Common myeloid progenitor, CD34-positive (primary cell): ENCODE measurements around the gene TRIP10.
"Not testable (repeated sequence)": the region's sequence is repeated elsewhere in the genome, so short reads cannot be mapped to it uniquely, and the experiment has no call there.

Experiments
- CTCF ChIA-PET: fragments of 350-600 bp; sonication (Branson Sonifier 250); formaldehyde crosslinking; loops from one replicate; lab custom pipeline; 2021; ENCODE audit warnings: antibody characterized with exemption; lab: Charles Lee
- POLR2A ChIA-PET: fragments of 350-600 bp; sonication (Branson Sonifier 250); formaldehyde crosslinking; loops from one replicate; lab custom pipeline; 2021; ENCODE audit warnings: antibody characterized with exemption; lab: Charles Lee
- DNase-seq, 3 donors: peaks; one replicate each; pipeline versions ENCODE4 v3.0.0 to v3.0.0-alpha.2; 2013
- H3K27ac ChIP-seq, 2 experiments: 1 replicate in 1 of 2; 2 replicates in 1 of 2; pipeline ENCODE4 v1.7.0; 2013; ENCODE audit warnings: inconsistent platforms in 2 of 2, low read length in 2 of 2, mild to moderate bottlenecking in 2 of 2, low read depth in 1 of 2, moderate library complexity in 1 of 2; ENCODE audit not compliant: severe bottlenecking in 2 of 2, insufficient read depth in 1 of 2, poor library complexity in 1 of 2
- H3K27me3 ChIP-seq, 5 experiments: replicated peaks in 2 of 5; 1 replicate in 3 of 5; 2 replicates in 2 of 5; pipeline versions ENCODE4 v1.6.1 to v1.7.0; 2013; ENCODE audit warnings: low read length in 4 of 5, mild to moderate bottlenecking in 2 of 5, moderate library complexity in 2 of 5, inconsistent platforms in 1 of 5; ENCODE audit not compliant: insufficient read depth in 5 of 5, control insufficient read depth in 4 of 5
- H3K36me3 ChIP-seq, 4 experiments: 1 replicate in 2 of 4; 2 replicates in 2 of 4; pipeline versions ENCODE4 v1.6.1 to v1.7.0; 2013; ENCODE audit warnings: low read length in 3 of 4, control low read depth in 1 of 4, mild to moderate bottlenecking in 1 of 4; ENCODE audit not compliant: control insufficient read depth in 4 of 4, insufficient read depth in 4 of 4
- H3K4me1 ChIP-seq, 4 experiments: 1 replicate in 3 of 4; 2 replicates in 1 of 4; pipeline versions ENCODE4 v1.6.1 to v1.7.1; 2013; ENCODE audit warnings: low read length in 3 of 4, mild to moderate bottlenecking in 3 of 4, control low read depth in 1 of 4, inconsistent platforms in 1 of 4, moderate library complexity in 1 of 4; ENCODE audit not compliant: control insufficient read depth in 4 of 4, insufficient read depth in 4 of 4; ENCODE audit errors: control extremely low read depth in 1 of 4
- H3K4me3 ChIP-seq, 7 experiments: 1 replicate in 4 of 7; 2 replicates in 3 of 7; pipeline versions ENCODE4 v1.5.1 to v1.7.0; 2013; ENCODE audit warnings: mild to moderate bottlenecking in 7 of 7, low read length in 6 of 7, moderate library complexity in 6 of 7, inconsistent platforms in 2 of 7, low read depth in 2 of 7, control low read depth in 1 of 7; ENCODE audit not compliant: insufficient read depth in 4 of 7, control insufficient read depth in 1 of 7; ENCODE audit errors: extremely low read depth in 1 of 7
- H3K9me3 ChIP-seq, 5 experiments: 1 replicate in 4 of 5; 2 replicates in 1 of 5; pipeline versions ENCODE4 v1.6.1 to v1.7.1; 2013; ENCODE audit warnings: low read length in 4 of 5, mild to moderate bottlenecking in 2 of 5, inconsistent platforms in 1 of 5, low read depth in 1 of 5, moderate library complexity in 1 of 5; ENCODE audit not compliant: control insufficient read depth in 4 of 5, insufficient read depth in 2 of 5; ENCODE audit errors: control extremely low read depth in 1 of 5
- WGBS: methylation state at CpG from one replicate; pipeline ENCODE4 v1.1.5; 2013; ENCODE audit not compliant: insufficient coverage; 5-methylcytosine and 5-hydroxymethylcytosine counted together

TRIP10 gene

DNA sequence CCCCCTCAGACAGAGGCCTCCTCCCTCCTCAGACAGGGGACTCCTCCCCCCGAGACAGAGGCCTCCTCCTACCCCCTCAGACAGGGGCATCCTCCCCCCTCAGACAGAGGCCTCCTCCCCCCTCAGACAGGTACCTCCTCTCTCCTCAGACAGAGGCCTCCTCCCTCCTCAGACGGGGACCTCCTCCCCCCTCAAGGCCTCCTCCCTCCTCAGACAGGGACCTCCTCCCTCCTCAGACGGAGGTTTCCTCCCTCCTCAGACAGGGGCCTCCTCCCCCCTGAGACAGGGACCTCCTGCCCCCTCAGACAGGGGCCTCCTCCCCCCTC is 32.9 kb upstream of the TRIP10 start:
- ChIA-PET POLR2A (no interaction called here), CTCF (no interaction called here)
- DNase-seq = no peak

DNA sequence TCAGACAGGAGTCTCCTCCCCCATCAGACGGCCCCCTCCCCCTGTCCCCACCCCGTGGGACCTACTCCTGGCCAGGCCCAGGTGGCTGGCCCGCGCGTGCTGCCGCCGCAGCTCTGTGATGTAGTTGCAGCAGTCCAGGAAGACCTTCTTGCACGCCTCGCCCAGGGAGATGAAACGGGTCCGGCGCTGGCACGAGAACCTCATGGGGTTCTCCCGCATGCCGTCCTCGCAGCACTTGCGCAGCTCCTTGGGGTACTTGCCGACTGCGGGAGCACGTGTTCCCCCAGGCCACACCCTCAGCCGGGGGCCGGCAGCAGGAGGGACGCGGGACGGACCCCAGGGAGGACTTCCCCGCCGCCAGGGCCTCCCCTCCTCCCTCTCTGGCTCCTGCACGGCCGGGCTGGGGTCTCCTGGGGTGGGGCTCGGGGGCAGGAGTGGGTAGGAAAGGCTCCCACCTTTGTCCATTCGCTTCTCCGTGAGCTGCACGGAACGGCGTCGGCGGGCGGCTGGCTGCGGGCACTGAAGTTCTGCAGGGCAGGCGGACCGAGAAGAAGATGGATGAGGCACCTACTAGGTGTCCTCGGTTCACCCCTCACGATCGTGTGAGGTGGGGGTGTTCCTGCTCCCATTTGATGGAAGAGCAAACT is 32.3 kb upstream of the TRIP10 start:
- WGBS = 93% methylated on average over 36 of the region's 44 CpGs
- POLR2A ChIA-PET = no interaction called here

More for the DNA sequence above, 32.9 kb upstream of the TRIP10 start:
- no peaks in the 10 kb centered on the region for H3K36me3 ChIP-seq
- H3K27me3 ChIP-seq = peaks cover 0 to 32% (median 14%) of the 10 kb centered on the region in 5 experiments
- H3K4me3 ChIP-seq = no peak overlapping the region
- no CpG with 5 or more reads among the region's 3 CpGs for WGBS
- no peaks in the 10 kb centered on the region for H3K4me1 ChIP-seq
- no peaks in the 10 kb centered on the region for H3K9me3 ChIP-seq
- H3K27ac ChIP-seq = no peak overlapping the region

GRCh38 chr19:6707658-6708018 is 31.8 kb upstream of the TRIP10 start:
- Histone ChIP-seq H3K27ac (no peak overlapping the region), H3K27me3 (peaks cover 0 to 38% (median 14%) of the 10 kb centered on the region in 5 experiments), H3K36me3 (no peaks in the 10 kb centered on the region), H3K9me3 (peaks cover 0 to 3% (median 0%) of the 10 kb centered on the region in 5 experiments), H3K4me1 (no peaks in the 10 kb centered on the region), H3K4me3 (no peak overlapping the region)
- no peak for DNase-seq
- POLR2A ChIA-PET = no interaction called here
- CTCF ChIA-PET = no interaction called here
- 92% methylated on average over 7 of the region's 16 CpGs for WGBS

More for the DNA sequence above, 32.3 kb upstream of the TRIP10 start:
- H3K27me3 ChIP-seq = peaks cover 0 to 35% (median 14%) of the 10 kb centered on the region in 5 experiments
- no peak overlapping the region for H3K4me3 ChIP-seq
- no peaks in the 10 kb centered on the region for H3K36me3 ChIP-seq
- no peaks in the 10 kb centered on the region for H3K9me3 ChIP-seq
- DNase-seq = no peak
- CTCF ChIA-PET = no interaction called here
- no peaks in the 10 kb centered on the region for H3K4me1 ChIP-seq
- no peak overlapping the region for H3K27ac ChIP-seq

DNA sequence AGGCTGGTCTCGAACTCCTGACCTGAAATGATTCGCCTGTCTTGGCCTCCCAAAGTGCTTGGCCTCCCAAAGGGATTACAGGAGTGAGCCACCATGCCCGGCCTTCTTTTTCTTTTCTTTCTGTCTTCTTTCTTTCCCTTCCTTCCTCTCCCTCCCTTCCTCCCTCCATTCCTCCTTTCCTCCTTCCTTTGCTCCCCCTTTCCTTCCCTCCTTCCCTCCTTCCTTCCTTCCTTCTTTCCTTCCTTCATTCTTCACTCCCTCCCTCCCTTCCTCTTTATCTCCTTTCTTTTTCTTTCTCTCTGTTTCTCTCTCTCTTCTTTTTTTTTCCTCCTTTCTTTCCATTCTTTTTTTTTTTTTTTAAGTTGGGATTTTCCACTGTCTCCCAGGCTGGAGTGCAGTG is 31.1 kb upstream of the TRIP10 start:
- Histone ChIP-seq H3K36me3 (no peaks in the 10 kb centered on the region), H3K4me1 (no peaks in the 10 kb centered on the region), H3K27me3 (peaks cover 0 to 38% (median 14%) of the 10 kb centered on the region in 5 experiments), H3K9me3 (peaks cover 0 to 4% (median 0%) of the 10 kb centered on the region in 5 experiments), H3K4me3 (no peak overlapping the region), H3K27ac (no peak overlapping the region)
- ChIA-PET CTCF (no interaction called here), POLR2A (no interaction called here)
- 89% methylated on average over 3 of the region's 3 CpGs for WGBS
- DNase-seq = no peak

- H3K9me3 ChIP-seq, H3K27ac ChIP-seq, H3K4me1 ChIP-seq, H3K4me3 ChIP-seq, DNase-seq, POLR2A ChIA-PET, CTCF ChIA-PET, H3K36me3 ChIP-seq: not testable (repeated sequence)
- WGBS = 92% methylated on average over 12 of the region's 12 CpGs
- peaks cover 0 to 38% (median 14%) of the 10 kb centered on the region in 5 experiments for H3K27me3 ChIP-seq
Measured at GRCh38 chr19:6708913-6709312, 30.6 kb upstream of the TRIP10 start.

GRCh38 chr19:6709549-6709948 is 29.9 kb upstream of the TRIP10 start:
- peaks cover 0 to 4% (median 0%) of the 10 kb centered on the region in 5 experiments for H3K9me3 ChIP-seq
- H3K27me3 ChIP-seq = peaks cover 0 to 38% (median 14%) of the 10 kb centered on the region in 5 experiments
- POLR2A ChIA-PET = no interaction called here
- no peaks in the 10 kb centered on the region for H3K4me1 ChIP-seq
- no peak for DNase-seq
- 50% methylated on average over 14 of the region's 14 CpGs for WGBS
- H3K36me3 ChIP-seq = no peaks in the 10 kb centered on the region
- no peak overlapping the region for H3K27ac ChIP-seq
- H3K4me3 ChIP-seq = no peak overlapping the region
- CTCF ChIA-PET = no interaction called here

- CTCF ChIA-PET = interaction anchor here (1.0 kb wide), 1 partner anchor 9 kb away, joined by 5 read pairs; no protein-coding TSS in a partner anchor
Measured at GRCh38 chr19:6710273-6711077, 29.0 kb upstream of the TRIP10 start.

More at GRCh38 chr19:6710273-6711077, 29.0 kb upstream of the TRIP10 start:
- peaks cover 0 to 38% (median 14%) of the 10 kb centered on the region in 5 experiments for H3K27me3 ChIP-seq
- H3K9me3 ChIP-seq = peaks cover 0 to 4% (median 0%) of the 10 kb centered on the region in 5 experiments
- DNase-seq = no peak
- H3K4me1 ChIP-seq = no peaks in the 10 kb centered on the region
- H3K4me3 ChIP-seq = peak overlapping the region in 1 of 7 experiments; percentile 13
- H3K36me3 ChIP-seq = no peaks in the 10 kb centered on the region
- 12% methylated on average over 28 of the region's 30 CpGs for WGBS
- H3K27ac ChIP-seq = no peak overlapping the region
- POLR2A ChIA-PET = no interaction called here
